ENCODE data around the gene CHST8.
"Not testable (repeated sequence)": the region's sequence is repeated elsewhere in the genome, so short reads cannot be mapped to it uniquely, and the experiment has no call there.

Gene CHST8, protein sequence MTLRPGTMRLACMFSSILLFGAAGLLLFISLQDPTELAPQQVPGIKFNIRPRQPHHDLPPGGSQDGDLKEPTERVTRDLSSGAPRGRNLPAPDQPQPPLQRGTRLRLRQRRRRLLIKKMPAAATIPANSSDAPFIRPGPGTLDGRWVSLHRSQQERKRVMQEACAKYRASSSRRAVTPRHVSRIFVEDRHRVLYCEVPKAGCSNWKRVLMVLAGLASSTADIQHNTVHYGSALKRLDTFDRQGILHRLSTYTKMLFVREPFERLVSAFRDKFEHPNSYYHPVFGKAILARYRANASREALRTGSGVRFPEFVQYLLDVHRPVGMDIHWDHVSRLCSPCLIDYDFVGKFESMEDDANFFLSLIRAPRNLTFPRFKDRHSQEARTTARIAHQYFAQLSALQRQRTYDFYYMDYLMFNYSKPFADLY

DNA sequence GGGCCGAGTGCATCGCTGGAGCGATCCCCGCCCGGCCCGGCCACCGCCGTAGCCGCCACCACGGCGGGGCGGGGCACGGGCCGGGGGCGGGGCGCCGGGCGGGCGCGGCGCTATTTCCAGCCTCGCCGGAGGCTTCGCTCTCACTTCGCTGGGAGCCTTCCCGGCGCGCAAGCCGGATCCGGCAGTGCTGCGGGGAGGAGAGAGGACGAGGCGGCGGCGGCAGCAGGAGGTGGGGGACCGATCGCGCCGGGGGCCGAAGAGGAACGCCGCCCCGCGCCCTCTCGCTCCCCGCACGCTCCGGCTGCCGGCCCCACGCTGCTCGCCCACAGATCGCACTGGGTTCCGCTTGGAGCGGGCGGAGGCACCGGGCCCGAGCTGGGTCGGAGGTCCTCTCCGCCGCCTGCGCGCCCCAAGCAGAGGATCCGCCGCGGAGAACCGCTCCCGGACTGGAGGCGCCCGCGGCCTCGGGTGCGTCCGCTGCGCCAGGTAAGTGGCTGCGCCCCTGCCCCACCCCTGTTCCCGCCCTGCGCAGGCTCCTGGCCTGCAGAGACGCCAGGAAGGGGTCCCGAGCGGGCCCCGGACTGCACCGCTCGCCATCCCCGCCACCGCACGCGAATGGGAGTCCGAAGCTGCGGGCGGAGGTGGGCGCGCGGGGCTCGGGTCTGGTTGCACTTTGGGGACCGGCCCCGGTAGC, at the start of gene CHST8:
TSS of gene CHST8 (plus strand) at position 143 of the 694 bp plus-strand sequence. CDS start 67,309 bp downstream, outside the sequence.
- DNase-seq (no peak), ATAC-seq (no peak)

DNA sequence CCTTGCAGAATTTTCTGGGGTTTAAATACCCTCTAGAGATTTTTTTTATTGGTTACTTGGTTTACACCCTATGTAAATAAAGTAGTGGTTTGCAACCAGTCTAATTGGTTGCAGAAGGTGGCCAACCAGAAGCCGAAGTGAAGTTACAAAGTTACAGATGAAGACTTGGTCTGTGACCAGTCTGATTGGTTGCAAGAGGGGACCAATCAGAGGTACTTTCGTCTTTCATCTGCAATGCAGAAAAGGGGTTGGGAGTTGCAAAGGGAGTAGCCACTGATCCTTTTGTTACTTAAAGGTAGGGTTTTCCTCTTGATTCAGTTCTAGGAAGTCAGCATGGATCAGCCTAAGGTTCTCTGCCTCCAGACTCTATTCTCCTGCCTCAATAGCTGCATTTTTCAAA, 48.8 kb upstream of the CHST8 start:
- ATAC-seq = no peak

DNA sequence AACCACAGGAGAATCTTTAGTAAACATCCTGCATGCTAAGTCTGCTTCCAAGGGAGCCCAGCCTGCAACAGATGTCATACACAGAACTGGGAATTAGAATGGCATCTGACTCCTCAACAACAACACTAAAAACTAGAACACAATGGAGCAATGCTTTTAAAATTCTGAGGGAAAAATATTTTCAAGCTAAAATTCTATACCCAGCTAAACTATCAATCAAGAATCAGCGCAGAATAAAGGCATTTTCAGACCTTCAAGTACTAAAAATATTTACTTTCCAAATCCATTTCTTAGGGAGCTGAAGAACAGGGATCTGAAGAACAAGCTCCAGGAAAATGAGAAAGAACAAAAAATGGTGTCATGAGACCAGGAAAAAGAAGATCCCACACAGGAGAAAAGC, 46.9 kb upstream of the CHST8 start:
- DNase-seq (no peak), ATAC-seq (no peak)

More for the DNA sequence above, 48.8 kb upstream of the CHST8 start:
- no peak for DNase-seq

DNA sequence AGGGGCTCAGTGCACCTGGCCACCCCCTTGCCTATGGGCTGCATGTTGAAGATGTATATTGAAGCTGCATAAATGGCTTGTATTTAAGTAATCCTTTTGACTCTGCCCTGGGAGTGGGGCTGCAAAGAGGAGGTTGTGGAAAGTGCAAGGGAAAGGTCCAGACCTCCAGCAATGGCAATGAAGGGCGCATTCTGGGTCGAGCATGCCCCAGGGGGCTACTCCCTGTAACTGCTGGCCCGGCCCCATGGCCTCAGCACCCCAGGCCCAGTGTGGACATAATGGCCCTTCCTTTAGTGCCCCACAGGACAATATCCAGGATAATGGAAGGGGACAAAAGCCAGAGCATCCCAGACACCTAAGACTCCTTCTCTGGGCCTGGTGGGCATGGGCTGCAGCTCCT, 43.1 kb upstream of the CHST8 start:
- DNase-seq (no peak), ATAC-seq (no peak)

DNA sequence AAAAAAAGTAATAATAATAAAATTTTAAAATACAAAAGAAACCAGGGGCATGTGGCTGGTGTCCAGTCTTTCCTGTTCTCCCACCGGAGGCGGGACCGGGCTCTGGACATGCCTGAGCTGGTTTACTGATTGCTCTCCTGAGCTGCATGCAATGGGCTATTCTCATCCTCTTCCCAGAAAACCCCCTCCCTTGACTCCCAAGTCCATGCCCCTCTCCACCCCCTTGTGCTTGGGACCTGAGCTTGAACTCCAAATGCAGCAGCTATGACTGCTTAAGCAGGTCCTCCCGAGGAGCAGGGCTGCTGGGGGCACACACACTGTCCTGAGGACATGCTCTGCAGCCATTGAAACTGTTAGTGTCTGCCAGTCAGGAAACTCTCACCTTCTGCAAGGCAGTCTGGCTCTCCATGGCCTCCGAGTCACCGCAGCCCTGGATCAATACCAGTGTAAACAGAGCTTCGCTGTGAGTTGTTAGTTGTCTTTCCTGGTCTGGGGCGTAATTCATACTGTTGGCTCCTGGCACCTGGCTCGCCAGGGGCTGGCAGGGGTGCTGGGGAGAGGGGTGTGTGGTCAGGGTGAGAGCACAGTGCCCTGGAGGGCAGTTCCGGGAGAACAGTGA, 41.6 kb upstream of the CHST8 start:
- DNase-seq = no peak
- no peak for ATAC-seq

DNA sequence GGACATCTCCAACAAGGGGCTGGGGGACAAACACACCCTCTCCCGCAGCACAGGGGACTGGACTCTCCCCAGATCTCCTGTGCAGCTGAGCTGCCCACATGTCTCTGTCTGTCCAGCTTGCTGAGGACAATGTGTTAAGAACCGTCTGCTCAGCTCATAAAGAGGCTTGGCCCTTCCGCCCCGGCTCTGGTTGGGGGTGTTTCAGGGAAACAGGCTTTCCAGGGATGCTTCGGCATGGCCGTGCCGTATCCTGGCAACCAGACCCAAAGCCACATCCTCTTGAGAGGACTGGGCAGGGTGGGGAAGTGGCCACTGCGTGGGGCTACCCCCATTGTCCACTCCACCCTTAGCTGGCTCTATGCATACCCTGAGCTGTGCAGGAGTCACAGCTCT, 41.1 kb upstream of the CHST8 start:
- no peak for ATAC-seq
- no peak for DNase-seq

DNA sequence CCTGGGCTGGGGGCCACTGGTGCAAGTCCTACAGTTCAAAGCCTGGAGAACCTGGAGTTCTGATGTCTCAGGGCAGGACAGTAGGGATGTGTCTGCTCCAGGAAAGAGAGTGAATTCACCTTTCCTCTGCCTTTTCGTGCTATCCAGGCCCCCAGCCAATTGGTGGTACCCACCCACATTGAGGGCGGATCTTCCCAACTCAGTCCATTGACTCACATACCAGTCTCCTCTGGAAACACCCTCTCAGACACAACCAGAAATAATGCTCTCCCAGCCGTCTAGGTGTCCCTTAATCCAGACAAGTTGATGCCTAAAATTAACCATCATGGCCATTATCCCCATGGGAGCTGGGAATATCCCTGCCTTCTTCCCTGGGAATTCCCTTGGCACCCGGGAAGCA, 38.8 kb upstream of the CHST8 start:
- DNase-seq (no peak), ATAC-seq (no peak)

DNA sequence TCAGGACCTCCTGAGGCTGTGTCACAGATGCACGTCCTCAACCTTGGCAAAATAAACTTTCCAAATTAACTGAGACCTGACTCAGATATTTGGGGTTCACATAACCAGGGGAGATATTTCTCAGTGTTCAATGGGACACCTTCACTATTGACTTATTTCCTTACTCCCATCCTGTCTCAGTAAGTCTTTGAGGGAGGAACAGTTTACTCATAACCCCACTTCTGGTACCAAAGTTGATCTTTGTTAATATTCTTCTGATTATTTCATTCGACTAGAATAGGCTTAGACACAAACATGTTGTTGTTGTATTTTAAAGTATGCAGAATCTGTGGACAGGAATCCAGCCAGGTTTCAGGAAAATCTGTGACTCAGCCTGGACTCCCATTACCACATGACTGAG, 34.6 kb upstream of the CHST8 start:
- ATAC-seq (no peak), DNase-seq (no peak)

DNA sequence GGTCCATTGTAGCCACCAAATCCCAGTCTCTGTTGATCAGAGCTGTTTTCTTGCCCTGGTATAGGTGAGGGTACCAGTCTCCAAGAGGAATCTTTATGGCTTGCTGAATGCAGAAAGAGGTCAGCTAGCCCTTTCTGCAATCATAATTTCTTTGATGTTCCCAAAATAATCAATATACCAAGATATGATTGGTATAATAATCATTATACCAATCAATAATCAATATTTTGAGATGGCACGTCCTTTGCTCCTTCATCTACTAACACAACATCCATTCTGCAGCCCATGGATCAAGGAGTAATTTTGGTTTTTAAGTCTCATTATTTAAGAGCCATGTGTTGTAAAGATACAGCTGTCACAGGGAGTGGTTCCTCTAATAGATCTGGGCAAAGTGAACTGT, 31.5 kb upstream of the CHST8 start:
- DNase-seq = no peak
- ATAC-seq = no peak

DNA sequence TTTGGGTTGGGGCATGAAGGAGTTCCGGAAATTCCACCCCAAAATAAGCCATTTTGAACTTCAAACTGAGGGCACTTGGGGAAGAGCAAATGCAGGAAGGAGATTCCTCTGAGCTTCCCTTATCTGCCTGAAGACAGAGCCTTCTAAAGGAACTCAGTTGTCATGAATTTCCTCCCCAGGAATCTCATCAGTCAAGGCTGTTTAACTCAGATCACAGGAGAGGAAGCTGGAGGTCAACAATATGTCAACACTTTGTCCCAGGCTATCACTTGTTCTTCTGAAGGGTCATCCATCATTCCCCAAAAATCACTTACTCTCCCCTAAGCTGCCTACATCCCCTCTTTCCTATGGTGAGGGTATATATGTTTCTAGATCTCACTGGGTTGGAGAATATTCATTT, 26.0 kb upstream of the CHST8 start:
- DNase-seq (no peak), ATAC-seq (no peak)

DNA sequence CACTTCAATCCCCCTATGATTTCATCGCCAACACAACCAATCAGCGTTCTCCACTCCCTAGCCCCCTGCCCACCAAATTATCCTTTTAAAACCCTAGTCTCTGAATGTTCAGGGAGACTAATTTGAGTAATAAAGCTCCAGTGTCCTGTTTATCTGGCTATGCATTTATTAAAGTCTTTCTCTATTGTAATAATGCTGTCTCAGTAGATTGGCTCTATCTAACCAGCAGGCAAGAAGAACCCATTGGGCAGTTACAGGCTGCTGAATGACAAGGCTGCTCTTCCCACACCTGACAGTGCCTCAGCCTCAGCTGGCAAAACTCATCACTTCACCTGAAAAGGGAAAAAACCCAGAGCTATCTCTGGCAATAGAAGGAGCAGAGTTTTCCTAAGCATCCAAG, 20.2 kb upstream of the CHST8 start:
- DNase-seq (no peak), ATAC-seq (no peak)

DNA sequence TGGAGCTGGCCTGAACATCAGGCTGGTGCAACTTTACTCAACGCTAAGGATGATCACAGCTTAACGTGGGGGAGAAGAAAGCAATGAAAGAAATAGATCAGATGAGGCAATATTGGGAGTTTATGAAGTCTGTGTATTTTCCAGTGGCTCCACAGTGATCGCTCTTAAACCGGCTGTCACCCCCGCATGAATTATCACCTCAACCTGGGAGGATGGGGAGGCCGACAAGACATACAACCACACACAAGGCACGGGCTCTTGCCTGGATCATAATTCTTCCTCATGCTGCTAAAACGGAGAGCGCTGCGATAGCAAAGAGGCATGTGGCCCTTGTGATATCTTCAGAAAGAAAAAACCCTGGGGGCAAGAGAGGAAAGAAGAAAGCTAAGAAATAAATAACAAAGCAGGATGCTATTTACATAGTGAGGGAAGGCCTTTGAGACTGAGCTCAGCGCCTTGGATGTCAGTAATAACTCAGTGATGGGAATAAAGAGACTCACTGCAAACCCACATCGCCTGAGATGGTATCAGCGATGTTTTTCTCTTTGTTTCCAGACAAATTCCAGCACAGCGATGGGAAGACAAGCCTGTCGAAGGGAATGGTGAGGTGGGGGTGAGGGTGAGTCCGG, 19.1 kb upstream of the CHST8 start:
- no peak for DNase-seq
- no peak for ATAC-seq

DNA sequence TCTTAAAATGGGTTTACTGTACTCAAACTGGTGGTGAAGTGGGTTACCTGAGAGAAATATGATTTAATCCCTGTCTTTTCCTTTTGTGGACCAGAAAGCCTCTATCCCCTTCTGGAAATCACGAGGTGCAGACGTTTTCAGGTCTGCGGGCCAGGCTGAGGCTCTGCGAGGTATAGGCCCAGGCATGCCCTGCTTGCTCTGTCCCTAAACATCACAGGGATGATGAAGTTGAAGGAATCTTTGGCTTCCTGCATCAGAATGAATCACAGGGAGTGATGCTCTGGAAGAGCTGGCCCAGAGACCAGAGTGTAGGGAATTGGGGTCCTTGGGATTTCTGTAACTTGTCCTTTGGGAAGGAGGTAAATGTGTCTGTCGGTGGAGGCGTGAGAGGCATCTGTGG, 18.4 kb upstream of the CHST8 start:
- ATAC-seq (no peak), DNase-seq (no peak)

DNA sequence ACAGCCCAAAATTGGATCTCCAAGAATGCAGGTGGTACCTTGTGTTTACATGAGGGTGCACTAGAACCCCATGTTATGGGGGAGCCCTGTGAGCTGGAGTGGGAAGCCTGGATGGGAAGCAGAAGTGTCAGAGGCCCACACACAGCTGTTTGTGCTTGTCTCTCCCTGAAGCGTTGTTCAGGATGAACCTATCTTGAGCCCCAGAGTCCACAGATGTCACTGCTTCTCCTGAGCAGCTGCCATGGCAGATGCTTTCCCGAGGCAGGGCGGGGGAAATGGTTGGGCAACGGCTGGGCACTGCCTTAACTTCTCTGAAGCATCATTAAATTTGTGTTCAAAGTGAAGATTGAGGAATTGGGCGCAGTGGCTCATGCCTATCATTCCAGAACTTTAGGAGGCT, 17.1 kb upstream of the CHST8 start:
- no peak for DNase-seq
- ATAC-seq = no peak

DNA sequence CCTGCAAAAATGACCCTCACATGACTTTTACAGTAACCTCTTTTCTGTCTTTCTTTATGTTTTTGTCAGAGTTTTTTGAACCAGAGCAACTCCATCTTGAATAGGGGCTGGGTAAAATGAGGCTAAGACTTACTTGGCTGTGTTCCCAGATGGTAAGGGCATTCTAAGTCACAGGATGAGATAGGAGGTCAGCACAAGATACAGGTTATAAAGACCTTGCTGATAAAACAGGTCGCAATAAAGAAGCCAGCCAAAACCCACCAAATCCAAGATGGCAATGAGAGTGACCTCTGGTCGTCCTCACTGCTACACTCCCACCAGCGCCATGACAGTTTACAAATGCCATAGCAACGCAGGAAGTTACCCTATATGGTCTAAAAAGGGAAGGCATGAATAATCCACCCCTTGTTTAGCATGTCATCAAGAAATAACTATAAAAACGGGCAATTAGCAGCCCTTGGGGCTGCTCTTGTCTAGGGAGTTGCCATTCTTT, 15.9 kb upstream of the CHST8 start:
- ATAC-seq, DNase-seq: not testable (repeated sequence)

DNA sequence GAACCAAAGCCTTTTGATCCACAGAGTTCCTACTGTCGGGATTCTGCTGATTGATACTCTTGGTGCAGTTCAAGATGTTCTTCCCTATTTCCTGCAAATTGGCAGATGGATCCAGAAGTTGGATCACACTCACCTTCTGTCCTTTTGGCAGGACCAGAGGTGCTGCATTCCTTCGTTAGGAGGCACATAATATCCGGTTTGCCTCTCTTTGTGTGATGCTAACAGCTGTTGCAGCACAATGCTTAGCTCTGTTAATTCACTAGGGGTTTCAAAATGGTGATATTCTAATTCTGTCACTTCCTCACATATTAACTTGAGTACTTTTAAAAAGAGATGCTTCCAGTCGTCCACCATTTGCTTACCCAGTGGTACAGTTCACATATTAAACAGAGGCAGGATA, 15.2 kb upstream of the CHST8 start:
- DNase-seq (no peak), ATAC-seq (no peak)

DNA sequence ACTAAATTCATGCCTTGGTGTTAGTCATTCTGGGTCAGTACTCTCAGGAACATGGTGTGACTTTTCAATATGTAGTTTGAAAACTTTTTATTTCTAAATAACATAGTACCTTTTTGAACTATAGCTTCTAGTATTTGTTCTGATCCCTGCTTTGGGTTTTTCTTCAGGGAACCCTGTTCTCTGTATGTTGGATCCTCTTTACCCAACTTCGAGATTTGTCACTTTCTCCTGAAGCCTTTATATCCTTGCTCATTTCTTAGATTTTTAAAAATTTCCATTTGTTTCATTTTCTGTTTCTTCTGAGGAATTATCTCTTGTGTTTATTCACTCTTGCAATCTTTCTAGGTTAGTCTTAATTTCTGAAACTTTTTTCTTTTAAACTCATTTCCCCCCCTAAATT, 12.4 kb upstream of the CHST8 start:
- DNase-seq (no peak), ATAC-seq (no peak)

DNA sequence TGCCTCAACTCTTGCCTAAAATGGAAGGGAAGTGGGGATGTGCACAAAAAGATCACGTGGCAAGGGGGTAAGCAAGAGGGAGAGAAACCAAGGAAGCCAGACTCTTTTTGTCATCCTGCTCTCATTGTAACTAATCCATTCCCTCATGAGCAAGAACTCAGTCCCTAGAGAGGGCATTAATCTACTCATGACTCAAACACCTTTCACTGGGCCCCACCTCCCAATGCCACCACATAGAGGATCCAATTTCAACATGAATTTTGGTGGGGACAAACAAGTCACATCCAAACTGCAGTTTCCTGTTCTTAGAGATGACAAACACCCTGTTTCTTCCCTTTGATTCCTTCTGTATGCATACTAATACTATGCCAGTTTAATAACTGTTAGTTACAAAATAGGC, 11.2 kb upstream of the CHST8 start:
- no peak for ATAC-seq
- no peak for DNase-seq

DNA sequence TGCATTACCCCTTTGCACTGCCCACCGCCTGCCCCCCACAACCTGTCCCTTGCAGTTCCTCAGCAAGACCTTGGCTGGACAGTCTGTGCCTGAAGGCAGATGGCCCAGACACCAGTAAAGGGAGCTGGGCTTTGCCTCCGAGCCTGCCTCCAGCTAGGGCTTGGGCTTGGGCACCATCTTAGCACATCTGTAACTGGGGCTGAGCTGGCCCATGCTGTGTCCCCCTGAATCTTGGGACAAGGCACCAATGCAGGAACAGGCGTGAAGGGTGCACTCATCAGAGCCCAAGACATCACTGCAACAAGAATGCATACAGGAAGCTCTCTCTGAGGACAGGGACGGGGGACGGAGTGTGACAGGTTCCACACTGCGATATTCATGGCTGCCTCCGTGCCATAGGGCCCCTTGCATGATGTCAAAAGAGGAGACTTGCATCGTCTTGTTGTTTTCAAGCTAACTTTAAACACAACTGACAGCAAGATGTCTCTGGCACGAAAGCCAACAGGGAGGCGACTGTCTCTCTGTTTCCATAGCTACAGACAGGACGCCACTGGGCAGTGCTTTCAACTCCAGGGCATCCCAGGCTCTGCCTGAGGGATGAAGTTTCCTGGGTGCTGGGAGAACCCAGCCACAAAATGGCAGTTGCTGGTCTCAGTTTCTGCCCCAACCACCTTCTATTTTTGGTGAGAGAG, 8.7 kb upstream of the CHST8 start:
- DNase-seq = no peak
- no peak for ATAC-seq

DNA sequence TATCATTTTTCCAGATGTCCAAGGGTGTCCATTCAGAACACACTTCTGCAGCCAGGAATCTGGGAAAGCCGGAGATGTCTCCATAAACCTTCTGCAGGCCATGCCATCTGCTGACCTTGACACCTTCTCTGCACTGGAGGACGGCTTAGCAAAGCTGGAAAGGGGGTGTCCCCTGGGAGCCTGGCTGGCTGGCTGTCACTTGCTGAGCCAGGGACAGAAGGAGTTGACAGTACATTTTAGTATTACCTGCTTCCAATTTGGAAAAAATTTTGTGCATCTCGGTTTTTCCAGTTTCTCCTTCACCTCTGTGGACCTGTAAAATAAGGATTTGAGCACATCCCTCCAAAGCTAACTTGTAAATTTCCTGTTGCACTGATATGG, 8.1 kb upstream of the CHST8 start:
- DNase-seq (no peak), ATAC-seq (no peak)

DNA sequence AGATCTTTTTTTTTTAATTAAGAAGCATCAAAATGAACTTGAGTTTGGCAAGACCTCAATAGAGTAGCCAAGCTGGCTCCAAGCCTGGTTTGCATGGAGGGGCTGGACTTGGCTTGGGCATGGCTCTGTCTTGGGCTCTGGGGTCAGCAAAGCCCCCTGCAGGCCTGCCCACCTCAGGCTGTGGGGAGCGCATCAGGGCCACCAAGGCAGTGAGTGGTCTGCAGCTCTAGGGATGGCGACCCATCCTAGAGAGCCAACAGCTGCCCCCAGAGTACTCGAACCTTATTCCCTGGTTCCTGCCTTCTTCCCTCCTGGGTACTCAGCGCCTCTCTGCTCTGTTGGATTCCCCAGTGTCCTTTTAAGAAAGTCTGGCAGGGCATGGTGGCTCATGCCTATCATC, 5.4 kb upstream of the CHST8 start:
- no peak for ATAC-seq
- DNase-seq = no peak

DNA sequence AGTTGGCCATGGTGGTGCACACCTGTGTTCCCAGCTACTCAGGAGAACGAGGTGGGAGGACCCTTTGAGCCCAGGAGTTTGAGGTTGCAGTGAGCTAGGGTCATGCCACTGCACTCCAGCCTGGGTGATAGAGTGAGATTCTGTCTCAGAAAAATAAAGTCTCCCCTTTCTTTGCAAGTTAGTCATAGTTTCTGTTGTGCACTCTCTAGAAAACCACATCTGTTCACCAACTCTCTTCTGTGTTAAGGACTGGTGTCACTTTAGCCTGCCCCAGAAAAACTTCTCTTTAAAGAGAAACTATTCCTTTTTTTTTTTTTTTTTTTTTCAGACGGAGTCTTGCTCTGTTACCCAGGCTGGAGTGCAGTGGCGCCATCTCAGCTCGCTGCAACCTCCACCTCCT, 4.9 kb upstream of the CHST8 start:
- ATAC-seq (no peak), DNase-seq (no peak)

Measured in stimulated activated naive CD8-positive, alpha-beta T cell treated with anti-CD3 and anti-CD28 coated beads, Interleukin-15, Interleukin-2, amounts not matched to agents 100 U/mL and 50 U/mL, for 24 hours (primary cell).